ENCODE data around the gene KRTAP13-2. TPM values are rescaled to one million over a fixed set of nuclear protein-coding genes. Genes with fewer than 3 reads are reported as not detected.

The KRTAP13-2 gene
- total and polyA plus RNA-seq, 10 donors = not detected

DNA sequence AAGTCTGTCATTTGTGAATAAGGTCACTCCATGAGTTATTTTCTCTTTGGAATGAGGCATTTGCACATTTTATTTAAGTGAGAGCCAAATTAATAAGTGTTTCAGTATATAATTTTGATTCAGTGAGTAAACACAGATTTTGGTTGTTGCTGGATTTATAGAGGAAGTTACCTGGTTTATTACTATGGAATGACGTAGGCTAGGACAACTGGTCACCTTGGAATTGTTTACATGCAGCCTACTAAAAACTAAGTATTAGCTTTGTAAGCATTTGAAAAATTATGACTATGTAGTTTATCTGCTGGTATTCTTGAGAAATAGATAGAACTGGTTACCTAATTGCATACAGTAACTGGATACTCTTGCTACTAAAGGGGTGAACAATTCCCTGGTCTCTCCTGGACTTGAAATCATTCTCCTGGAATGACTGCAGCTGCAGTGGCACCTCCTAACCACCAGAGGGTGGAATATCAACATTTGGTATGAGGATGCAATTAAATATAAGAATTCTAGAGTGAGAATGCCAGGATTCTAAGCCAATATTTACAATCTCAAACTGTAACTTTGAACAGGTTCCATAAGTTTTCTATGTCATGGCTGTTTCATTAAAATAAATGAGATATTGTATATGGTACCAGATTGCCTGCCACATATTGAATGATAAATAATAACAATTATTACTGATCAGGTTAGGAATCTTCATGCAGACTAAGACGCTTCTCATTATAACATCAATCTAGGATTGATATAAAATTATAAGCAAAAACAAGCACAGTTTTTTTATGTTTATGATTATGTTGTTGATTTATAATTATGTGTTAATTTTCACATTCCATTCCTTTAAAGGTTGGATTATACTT lies 31.1 kb downstream of the KRTAP13-2 start:
- intact Hi-C loops (cut with DNase I; ENCODE audit: low total_unique reads) = loop anchor here (5.0 kb wide), 1 partner anchor 746 kb away; no protein-coding TSS in a partner anchor
- Histone ChIP-seq H3K4me1 (no peaks in the 10 kb centered on the region), H3K27ac (no peak overlapping the region), H3K9me3 (peaks cover 0 to 5% (median 0%) of the 10 kb centered on the region in 8 donors), H3K27me3 (replicated peaks in 1 of 7) (no peaks in the 10 kb centered on the region), H3K4me3 (no peak overlapping the region), H3K36me3 (no peaks in the 10 kb centered on the region)
- no peak for DNase-seq
- TF ChIP-seq POLR2A (IDR thresholded peaks at IDR 0.05) = no peak
- TF ChIP-seq POLR2AphosphoS5 (IDR thresholded peaks at IDR 0.05) = no peak
- TF ChIP-seq, protein P1, sequence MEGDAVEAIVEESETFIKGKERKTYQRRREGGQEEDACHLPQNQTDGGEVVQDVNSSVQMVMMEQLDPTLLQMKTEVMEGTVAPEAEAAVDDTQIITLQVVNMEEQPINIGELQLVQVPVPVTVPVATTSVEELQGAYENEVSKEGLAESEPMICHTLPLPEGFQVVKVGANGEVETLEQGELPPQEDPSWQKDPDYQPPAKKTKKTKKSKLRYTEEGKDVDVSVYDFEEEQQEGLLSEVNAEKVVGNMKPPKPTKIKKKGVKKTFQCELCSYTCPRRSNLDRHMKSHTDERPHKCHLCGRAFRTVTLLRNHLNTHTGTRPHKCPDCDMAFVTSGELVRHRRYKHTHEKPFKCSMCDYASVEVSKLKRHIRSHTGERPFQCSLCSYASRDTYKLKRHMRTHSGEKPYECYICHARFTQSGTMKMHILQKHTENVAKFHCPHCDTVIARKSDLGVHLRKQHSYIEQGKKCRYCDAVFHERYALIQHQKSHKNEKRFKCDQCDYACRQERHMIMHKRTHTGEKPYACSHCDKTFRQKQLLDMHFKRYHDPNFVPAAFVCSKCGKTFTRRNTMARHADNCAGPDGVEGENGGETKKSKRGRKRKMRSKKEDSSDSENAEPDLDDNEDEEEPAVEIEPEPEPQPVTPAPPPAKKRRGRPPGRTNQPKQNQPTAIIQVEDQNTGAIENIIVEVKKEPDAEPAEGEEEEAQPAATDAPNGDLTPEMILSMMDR (IDR thresholded peaks at IDR 0.05 in 8 of 11, conservative IDR thresholded peaks at IDR 0.05 in 3 of 11) = peak; percentile 34 to 78 (median 62)
- WGBS, 5 donors = 82 to 92% (median 83%) methylated on average over 2 of the region's 2 CpGs

DNA sequence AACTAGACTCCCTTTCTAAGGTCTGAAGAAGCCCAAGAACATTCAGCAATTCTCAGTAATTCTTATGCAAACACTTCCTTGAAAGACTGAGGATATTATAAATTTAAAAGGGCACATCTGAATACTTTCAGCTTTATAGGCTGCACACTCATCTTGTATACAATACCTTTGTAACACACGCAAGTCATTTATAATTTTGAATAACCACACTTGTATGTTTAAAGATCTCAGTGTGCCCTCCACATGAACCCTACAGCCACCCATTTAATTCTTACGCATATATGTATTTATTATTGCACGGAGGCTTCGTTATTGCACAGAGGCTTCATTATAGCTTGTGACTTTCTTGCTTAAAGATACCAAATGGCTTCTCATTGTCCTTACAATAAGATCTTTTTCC lies 33.4 kb downstream of the KRTAP13-2 start:
- no peak overlapping the region for H3K27ac ChIP-seq
- no peaks in the 10 kb centered on the region for H3K9me3 ChIP-seq
- 90 to 94% (median 92%) methylated on average over 4 of the region's 4 CpGs for WGBS, 5 donors
- no peak for DNase-seq
- H3K36me3 ChIP-seq = no peaks in the 10 kb centered on the region
- intact Hi-C loops (cut with DNase I; ENCODE audit: low total_unique reads) = no loop called here
- H3K27me3 ChIP-seq (replicated peaks in 1 of 7) = no peaks in the 10 kb centered on the region
- H3K4me1 ChIP-seq = no peaks in the 10 kb centered on the region
- H3K4me3 ChIP-seq = no peak overlapping the region
- TF ChIP-seq POLR2AphosphoS5 (IDR thresholded peaks at IDR 0.05) = no peak
- no peak for TF ChIP-seq POLR2A (IDR thresholded peaks at IDR 0.05)
- TF ChIP-seq, protein P1 (IDR thresholded peaks at IDR 0.05 in 8 of 11, conservative IDR thresholded peaks at IDR 0.05 in 3 of 11) = no peak

DNA sequence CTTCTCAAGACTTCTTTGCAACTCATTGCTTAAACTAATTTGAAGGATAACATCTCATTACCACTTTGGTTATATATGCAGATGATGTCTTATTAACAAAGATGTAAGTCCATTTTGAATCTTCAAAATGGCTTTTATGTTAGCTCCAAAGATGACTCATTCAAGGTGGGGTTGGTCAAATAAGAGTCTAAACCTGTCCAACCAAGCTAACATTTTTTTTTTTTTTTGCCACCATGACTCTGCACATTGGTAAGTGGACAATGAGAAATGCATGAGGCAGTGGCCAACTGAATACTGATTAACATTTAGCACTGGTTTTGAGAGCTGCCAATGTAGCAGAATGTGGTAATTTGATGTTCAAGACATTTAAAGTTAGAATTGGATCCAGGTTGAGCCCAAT lies 34.3 kb downstream of the KRTAP13-2 start:
- Histone ChIP-seq H3K4me1 (no peaks in the 10 kb centered on the region), H3K27me3 (replicated peaks in 1 of 7) (no peaks in the 10 kb centered on the region), H3K27ac (no peak overlapping the region), H3K36me3 (no peaks in the 10 kb centered on the region), H3K4me3 (no peak overlapping the region), H3K9me3 (no peaks in the 10 kb centered on the region)
- intact Hi-C loops (cut with DNase I; ENCODE audit: low total_unique reads) = no loop called here
- TF ChIP-seq, protein P1 (IDR thresholded peaks at IDR 0.05 in 8 of 11, conservative IDR thresholded peaks at IDR 0.05 in 3 of 11) = no peak
- TF ChIP-seq POLR2A (IDR thresholded peaks at IDR 0.05) (no peak), POLR2AphosphoS5 (IDR thresholded peaks at IDR 0.05) (no peak)
- DNase-seq = no peak

DNA sequence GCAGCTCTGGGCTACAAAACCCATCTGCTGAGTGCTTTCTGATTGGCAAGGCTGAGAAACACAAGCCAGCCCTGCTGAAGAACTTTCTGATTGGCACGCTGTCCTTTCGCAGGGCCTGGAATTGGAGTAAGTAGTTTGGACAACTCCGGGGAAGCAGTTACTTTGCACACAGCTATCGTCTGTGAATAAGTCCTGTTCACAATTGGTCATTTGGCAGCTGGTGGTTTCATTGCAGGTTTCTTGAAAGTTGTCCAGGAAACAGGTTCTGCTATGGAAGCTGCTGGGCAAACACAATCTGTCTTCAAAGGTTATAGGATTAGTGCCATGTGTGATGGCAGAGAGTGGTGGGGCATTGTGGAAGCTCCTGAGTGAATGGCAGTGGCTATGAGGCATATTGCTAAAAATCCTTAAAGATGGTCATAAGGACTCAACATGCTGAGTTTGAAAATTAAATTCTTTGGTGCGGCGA lies 34.8 kb downstream of the KRTAP13-2 start, which contains the start of gene KRTAP27-1:
TSS of gene KRTAP27-1 (minus strand) at position 419 of the 469 bp plus-strand sequence. CDS start at position 393, 26 bp downstream.
- intact Hi-C loops (cut with DNase I; ENCODE audit: low total_unique reads) = no loop called here
- no peak within 1 kb of the TSS for H3K27ac ChIP-seq
- no peak within 1 kb of the TSS for H3K4me3 ChIP-seq
- H3K36me3 ChIP-seq = no peaks in the 10 kb centered on the region
- H3K9me3 ChIP-seq = no peaks in the 10 kb centered on the region
- H3K27me3 ChIP-seq (replicated peaks in 1 of 7) = no peaks in the 10 kb centered on the region
- no peaks in the 10 kb centered on the region for H3K4me1 ChIP-seq
- no peak for DNase-seq
- 83 to 96% (median 93%) methylated on average over 6 of the region's 6 CpGs for WGBS, 5 donors
- no peak for TF ChIP-seq POLR2A (IDR thresholded peaks at IDR 0.05)
- TF ChIP-seq POLR2AphosphoS5 (IDR thresholded peaks at IDR 0.05) = no peak
